HEK293 (cell line): ENCODE data around the gene KANSL1.

Experiments used
- GLI4 ChIP-seq: fragments of 450-650 bp; formaldehyde crosslinking; IDR thresholded peaks from 2 replicates; pipeline ENCODE4 v1.5.1; 2016; ENCODE audit warnings: missing biosample characterization, missing genetic modification characterization
- MEIS1 ChIP-seq: sonication (generic); formaldehyde crosslinking; IDR thresholded peaks from 2 replicates; pipeline ENCODE4 v1.8.1; 2022; ENCODE audit warnings: missing genetic modification reagents, mild to moderate bottlenecking, borderline replicate concordance
- PRDM1 ChIP-seq: fragments of 450-650 bp; formaldehyde crosslinking; IDR thresholded peaks from 2 replicates; pipeline ENCODE4; 2016; ENCODE audit warnings: missing biosample characterization, missing genetic modification characterization
- TSHZ1 ChIP-seq: fragments of 450-650 bp; formaldehyde crosslinking; IDR thresholded peaks from 2 replicates; pipeline ENCODE4 v1.5.1; 2016; ENCODE audit warnings: missing biosample characterization, missing genetic modification characterization, borderline replicate concordance
- ZBTB17 ChIP-seq: fragments of 450-650 bp; formaldehyde crosslinking; IDR thresholded peaks from 2 replicates; pipeline ENCODE4 v1.5.1; 2016; ENCODE audit warnings: missing biosample characterization, missing genetic modification characterization
- ZNF174 ChIP-seq: fragments of 450-650 bp; formaldehyde crosslinking; IDR thresholded peaks from 2 replicates; pipeline ENCODE4 v1.5.0; 2017; ENCODE audit warnings: missing biosample characterization, mild to moderate bottlenecking, missing genetic modification characterization
- ZNF26 ChIP-seq: fragments of 450-650 bp; formaldehyde crosslinking; IDR thresholded peaks from 2 replicates; pipeline ENCODE4 v1.5.1; 2016; ENCODE audit warnings: missing biosample characterization, missing genetic modification characterization
- ZNF266 ChIP-seq: fragments of 450-650 bp; formaldehyde crosslinking; IDR thresholded peaks from 2 replicates; pipeline ENCODE4 v1.5.1; 2016; ENCODE audit warnings: missing biosample characterization, missing genetic modification characterization, low read depth
- ZNF366 ChIP-seq: fragments of 450-650 bp; formaldehyde crosslinking; conservative IDR thresholded peaks from 2 replicates; pipeline ENCODE4 v1.5.1; 2016; ENCODE audit warnings: missing biosample characterization, missing genetic modification characterization
- ZNF391 ChIP-seq: fragments of 450-650 bp; formaldehyde crosslinking; IDR thresholded peaks from 2 replicates; pipeline ENCODE4 v1.5.1; 2016; ENCODE audit warnings: low read depth, missing biosample characterization, missing genetic modification characterization, borderline replicate concordance
- ZNF423 ChIP-seq: fragments of 450-650 bp; formaldehyde crosslinking; IDR thresholded peaks from 2 replicates; pipeline ENCODE4 v1.5.1; 2016; ENCODE audit warnings: missing biosample characterization, missing genetic modification characterization
- ZNF433 ChIP-seq: fragments of 450-650 bp; formaldehyde crosslinking; IDR thresholded peaks from 2 replicates; pipeline ENCODE4 v1.5.1; 2016; ENCODE audit warnings: missing biosample characterization, missing genetic modification characterization, low read depth
- ZNF48 ChIP-seq: fragments of 450-650 bp; formaldehyde crosslinking; IDR thresholded peaks from 2 replicates; pipeline ENCODE4 v1.5.1; 2016; ENCODE audit warnings: missing biosample characterization, missing genetic modification characterization
- ZNF513 ChIP-seq: fragments of 450-650 bp; IDR thresholded peaks from 2 replicates; pipeline ENCODE4 v1.5.1; 2018; ENCODE audit warnings: missing biosample characterization, missing genetic modification characterization
- ZNF768 ChIP-seq: fragments of 450-650 bp; formaldehyde crosslinking; IDR thresholded peaks from 2 replicates; pipeline ENCODE4 v1.5.1; 2018; ENCODE audit warnings: missing biosample characterization, mild to moderate bottlenecking, missing genetic modification characterization
- ZNF791 ChIP-seq: fragments of 450-650 bp; formaldehyde crosslinking; IDR thresholded peaks from 2 replicates; pipeline ENCODE4 v1.5.1; 2016; ENCODE audit warnings: missing biosample characterization, missing genetic modification characterization
- ZSCAN4 ChIP-seq: fragments of 450-650 bp; formaldehyde crosslinking; IDR thresholded peaks from 2 replicates; pipeline ENCODE4 v1.5.1; 2017; ENCODE audit warnings: missing biosample characterization, missing genetic modification characterization
- TF ChIP-seq, protein P1 (sequence below): fragments of 450-650 bp; formaldehyde crosslinking; optimal IDR thresholded peaks from 2 replicates; pipeline ENCODE3; 2016; ENCODE audit warnings: missing biosample characterization, mild to moderate bottlenecking, missing genetic modification characterization
- TF ChIP-seq, protein P2 (sequence below): fragments of 450-650 bp; formaldehyde crosslinking; IDR thresholded peaks from 2 replicates; pipeline ENCODE4 v1.5.1; 2017; ENCODE audit warnings: missing biosample characterization, missing genetic modification characterization

The KANSL1 gene

GRCh38 chr17:46157443-46158062, 35.7 kb downstream of the KANSL1 start (continued):
- TF ChIP-seq ZBTB17 (tag by site-specific recombination) (no peak), MEIS1 (CRISPR knock-in tag) (no peak), ZNF791 (tag by site-specific recombination) (no peak), TSHZ1 (tag by site-specific recombination) (no peak), ZNF768 (tag by site-specific recombination) (no peak), ZNF433 (no peak), ZNF26 (no peak), GLI4 (tag by site-specific recombination) (no peak), ZNF174 (tag by site-specific recombination) (no peak), ZNF266 (no peak), ZNF48 (tag by site-specific recombination) (no peak), PRDM1 (tag by site-specific recombination) (0 out of 2 replicates have a peak, but pooled peaks have one; percentile 1), ZNF513 (tag by site-specific recombination) (no peak), ZNF391 (tag by site-specific recombination) (no peak), ZNF366 (tag by site-specific recombination) (no peak), ZNF423 (tag by site-specific recombination) (no peak), ZSCAN4 (tag by site-specific recombination) (no peak)
- TF ChIP-seq, protein P1, sequence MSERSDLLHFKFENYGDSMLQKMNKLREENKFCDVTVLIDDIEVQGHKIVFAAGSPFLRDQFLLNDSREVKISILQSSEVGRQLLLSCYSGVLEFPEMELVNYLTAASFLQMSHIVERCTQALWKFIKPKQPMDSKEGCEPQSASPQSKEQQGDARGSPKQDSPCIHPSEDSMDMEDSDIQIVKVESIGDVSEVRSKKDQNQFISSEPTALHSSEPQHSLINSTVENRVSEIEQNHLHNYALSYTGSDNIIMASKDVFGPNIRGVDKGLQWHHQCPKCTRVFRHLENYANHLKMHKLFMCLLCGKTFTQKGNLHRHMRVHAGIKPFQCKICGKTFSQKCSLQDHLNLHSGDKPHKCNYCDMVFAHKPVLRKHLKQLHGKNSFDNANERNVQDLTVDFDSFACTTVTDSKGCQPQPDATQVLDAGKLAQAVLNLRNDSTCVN (tag by site-specific recombination): no peak
- TF ChIP-seq, protein P2, sequence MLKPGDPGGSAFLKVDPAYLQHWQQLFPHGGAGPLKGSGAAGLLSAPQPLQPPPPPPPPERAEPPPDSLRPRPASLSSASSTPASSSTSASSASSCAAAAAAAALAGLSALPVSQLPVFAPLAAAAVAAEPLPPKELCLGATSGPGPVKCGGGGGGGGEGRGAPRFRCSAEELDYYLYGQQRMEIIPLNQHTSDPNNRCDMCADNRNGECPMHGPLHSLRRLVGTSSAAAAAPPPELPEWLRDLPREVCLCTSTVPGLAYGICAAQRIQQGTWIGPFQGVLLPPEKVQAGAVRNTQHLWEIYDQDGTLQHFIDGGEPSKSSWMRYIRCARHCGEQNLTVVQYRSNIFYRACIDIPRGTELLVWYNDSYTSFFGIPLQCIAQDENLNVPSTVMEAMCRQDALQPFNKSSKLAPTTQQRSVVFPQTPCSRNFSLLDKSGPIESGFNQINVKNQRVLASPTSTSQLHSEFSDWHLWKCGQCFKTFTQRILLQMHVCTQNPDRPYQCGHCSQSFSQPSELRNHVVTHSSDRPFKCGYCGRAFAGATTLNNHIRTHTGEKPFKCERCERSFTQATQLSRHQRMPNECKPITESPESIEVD (tag by site-specific recombination): peak; percentile 94
